ENCODE results near the gene ARHGEF38.

Gene ARHGEF38

DNA sequence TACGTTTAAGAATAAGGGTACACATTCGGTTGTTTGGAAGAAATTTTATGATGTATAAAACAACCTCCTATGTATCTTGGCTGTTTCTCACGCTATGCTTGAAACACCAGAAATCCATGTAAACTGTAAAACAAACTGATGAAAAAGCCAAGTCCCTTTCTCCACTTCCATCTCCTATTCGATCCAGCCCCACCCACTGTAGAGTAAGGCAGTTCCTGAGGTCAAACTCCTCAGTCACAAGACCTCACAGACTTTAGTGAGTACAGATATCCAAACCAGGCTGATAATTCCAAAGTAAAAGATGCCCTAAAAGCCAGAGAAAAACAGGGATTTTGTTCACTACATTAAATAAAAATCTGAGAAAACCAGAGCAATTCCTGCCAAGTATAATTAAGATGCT is 45.6 kb downstream of the ARHGEF38 start:
- DNase-seq (ENCODE audit: extremely low read depth, low read depth) = no peak
- TF ChIP-seq, protein P1, sequence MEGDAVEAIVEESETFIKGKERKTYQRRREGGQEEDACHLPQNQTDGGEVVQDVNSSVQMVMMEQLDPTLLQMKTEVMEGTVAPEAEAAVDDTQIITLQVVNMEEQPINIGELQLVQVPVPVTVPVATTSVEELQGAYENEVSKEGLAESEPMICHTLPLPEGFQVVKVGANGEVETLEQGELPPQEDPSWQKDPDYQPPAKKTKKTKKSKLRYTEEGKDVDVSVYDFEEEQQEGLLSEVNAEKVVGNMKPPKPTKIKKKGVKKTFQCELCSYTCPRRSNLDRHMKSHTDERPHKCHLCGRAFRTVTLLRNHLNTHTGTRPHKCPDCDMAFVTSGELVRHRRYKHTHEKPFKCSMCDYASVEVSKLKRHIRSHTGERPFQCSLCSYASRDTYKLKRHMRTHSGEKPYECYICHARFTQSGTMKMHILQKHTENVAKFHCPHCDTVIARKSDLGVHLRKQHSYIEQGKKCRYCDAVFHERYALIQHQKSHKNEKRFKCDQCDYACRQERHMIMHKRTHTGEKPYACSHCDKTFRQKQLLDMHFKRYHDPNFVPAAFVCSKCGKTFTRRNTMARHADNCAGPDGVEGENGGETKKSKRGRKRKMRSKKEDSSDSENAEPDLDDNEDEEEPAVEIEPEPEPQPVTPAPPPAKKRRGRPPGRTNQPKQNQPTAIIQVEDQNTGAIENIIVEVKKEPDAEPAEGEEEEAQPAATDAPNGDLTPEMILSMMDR (IDR thresholded peaks at IDR 0.05; ENCODE audit: low read depth, low read length) = no peak

DNA sequence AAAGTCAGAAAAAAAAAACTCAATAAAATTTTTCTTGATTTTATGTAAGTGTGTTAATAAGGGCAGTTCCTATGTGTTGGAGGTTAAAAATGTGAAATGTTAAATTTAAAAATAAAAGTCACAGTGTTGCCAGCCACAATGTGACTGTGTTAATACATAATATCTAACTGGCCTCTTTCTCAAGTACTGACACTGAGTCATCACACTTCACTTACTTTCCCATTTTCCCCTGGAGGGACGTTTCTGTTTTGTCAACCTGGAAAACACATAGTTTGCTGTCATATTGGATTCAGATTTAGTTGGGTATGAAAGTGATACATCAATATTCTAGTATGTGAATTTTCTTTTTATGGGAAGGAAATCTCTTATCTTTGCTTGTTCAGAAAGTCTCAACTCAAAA is 46.4 kb downstream of the ARHGEF38 start:
- TF ChIP-seq, protein P1 (IDR thresholded peaks at IDR 0.05; ENCODE audit: low read depth, low read length) = no peak
- DNase-seq (ENCODE audit: extremely low read depth, low read depth) = no peak

DNA sequence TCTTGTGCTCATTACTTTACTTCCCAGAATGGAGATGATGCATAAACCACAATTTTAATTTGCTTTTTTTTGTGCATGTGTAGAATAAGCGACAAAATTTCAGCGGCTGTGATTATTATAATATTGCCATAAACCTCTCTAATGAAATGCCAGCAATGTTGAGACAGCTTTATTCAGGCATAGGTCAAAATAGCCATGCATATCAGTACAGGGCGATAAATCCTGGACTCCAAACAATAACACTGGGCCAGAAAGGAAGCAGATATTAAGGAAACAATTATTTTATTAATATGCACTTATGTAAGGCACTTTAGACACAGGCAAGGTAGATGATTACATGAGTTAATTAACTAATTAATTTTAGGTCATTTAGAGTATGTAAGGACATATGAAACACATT is 47.1 kb downstream of the ARHGEF38 start:
- TF ChIP-seq, protein P1 (IDR thresholded peaks at IDR 0.05; ENCODE audit: low read depth, low read length) = no peak
- no peak for DNase-seq (ENCODE audit: extremely low read depth, low read depth)

DNA sequence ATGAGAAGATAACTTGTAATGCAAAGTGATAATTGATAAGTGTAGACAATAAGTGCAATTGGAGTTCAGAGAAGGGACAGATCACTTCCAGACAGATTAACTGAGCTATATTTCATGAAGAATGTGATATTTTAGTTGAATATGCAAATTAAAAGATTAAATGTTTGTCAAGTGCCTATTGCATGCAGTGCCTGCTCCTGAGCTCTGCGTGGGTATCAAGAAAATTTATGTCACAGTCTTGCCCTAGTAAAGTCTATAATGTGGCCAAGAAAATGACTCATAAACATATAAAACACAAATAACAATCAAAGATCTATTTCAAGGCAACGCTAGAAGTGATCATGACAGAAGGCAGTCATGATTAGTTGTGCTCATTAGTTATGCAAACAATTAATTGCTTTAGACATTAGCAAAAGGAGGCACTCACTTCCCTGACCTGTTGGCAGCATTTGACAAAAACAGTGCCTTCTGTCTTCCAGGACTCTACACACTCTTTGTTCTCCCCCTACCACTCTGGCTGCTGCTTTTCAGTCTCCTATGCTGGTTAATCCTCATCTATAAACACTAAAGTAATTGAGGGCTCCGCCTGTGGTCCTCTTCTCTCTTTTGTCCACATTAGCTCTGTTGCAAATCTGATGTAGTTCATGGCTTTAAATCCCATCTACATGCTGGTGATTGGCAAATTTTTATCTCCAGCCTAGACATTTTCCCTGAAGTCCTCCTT is 47.7 kb downstream of the ARHGEF38 start:
- TF ChIP-seq, protein P1 (IDR thresholded peaks at IDR 0.05; ENCODE audit: low read depth, low read length) = no peak

DNA sequence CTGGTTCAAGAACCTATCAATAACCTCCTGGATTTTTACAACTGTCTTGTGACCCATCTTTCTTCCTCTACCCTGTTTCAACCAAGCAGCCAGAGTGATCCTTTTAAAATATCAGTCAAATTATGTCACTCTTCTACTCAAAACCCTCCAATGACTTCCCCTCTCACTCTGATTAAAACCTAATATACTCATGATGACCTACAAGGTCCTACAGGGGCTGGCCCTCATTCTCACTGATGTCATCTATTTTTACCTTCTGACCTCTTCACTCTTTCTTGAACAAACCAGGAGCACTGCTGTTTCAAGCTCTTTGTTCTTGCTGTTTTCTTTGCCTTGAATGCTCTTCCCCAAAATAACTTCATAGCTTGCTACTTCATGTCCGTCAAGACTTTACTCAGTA is 48.5 kb downstream of the ARHGEF38 start:
- DNase-seq (ENCODE audit: extremely low read depth, low read depth) = no peak

More for the DNA sequence above, 47.7 kb downstream of the ARHGEF38 start:
- no peak for DNase-seq (ENCODE audit: extremely low read depth, low read depth)

DNA sequence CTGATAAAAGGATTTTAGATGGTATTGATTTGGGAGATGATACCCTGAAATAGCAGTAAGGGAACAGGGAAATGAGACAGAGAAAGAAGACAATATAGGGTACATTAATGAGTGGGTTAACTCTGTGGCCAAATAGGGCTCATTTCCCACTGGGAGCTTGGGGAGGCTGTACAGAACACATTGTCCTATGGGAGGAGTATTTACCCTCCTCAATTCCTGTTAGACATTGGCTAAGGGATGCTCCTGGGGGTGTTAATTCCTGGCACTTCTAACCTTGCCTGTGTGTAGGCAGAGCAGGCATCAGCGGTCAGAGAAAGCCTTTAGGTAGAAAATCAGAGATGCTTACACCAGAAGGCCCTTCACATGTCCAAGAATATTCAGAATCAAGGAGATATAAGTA is 49.0 kb downstream of the ARHGEF38 start:
- no peak for DNase-seq (ENCODE audit: extremely low read depth, low read depth)

More for the DNA sequence above, 48.5 kb downstream of the ARHGEF38 start:
- TF ChIP-seq, protein P1 (IDR thresholded peaks at IDR 0.05; ENCODE audit: low read depth, low read length) = no peak

DNA sequence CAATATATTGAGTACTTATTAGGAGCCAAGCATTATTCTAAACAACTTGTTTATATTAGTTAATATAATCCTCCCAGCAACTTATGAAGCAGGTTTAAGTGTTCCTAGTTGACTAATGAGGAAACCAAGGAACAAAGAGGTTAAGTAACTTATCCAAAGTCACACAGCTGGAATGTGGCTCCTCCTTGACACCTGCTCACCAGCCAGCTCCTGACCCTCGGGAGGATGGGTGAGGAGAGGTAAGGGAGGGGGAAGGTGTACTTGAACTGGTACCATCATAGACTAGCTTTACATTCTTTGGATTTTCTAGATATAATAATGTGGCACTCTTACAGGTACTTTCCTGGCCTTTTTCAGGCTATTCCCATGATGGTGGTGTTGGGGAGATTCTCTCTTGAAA is 50.7 kb downstream of the ARHGEF38 start:
- TF ChIP-seq, protein P1 (IDR thresholded peaks at IDR 0.05; ENCODE audit: low read depth, low read length) = no peak
- no peak for DNase-seq (ENCODE audit: extremely low read depth, low read depth)

More for the DNA sequence above, 49.0 kb downstream of the ARHGEF38 start:
- TF ChIP-seq, protein P1 (IDR thresholded peaks at IDR 0.05; ENCODE audit: low read depth, low read length) = no peak
